Pancreas (tissue), 10 donors: ENCODE data around the gene NUMA1. TPM values are rescaled to one million over a fixed set of nuclear protein-coding genes. Genes with fewer than 3 reads are reported as not detected.

Experiments
- ATAC-seq, 4 donors: fragments of 200-7000 bp; cut with Tn5 transposase; one replicate each; pipeline versions ENCODE4 v1.8.0 to v1.9.1; 2020; ENCODE audit warnings: mild to moderate bottlenecking in 4 of 4, moderate library complexity in 4 of 4
- DNase-seq, 6 donors: peaks; one replicate each; pipeline ENCODE4 v3.0.0-alpha.2; 2020
- FAIRE-seq: peaks from 2 replicates; lab custom pipeline; 2012; peaks lifted over from hg19 to GRCh38; lab: Jason Lieb, UNC
- H3K27ac ChIP-seq, 4 donors: fragments of 200-600 bp; sonication (generic); 1 replicate in 3 of 4; 2 replicates in 1 of 4; pipeline versions ENCODE4 v1.5.0 to v1.8.0; 2020
- H3K27me3 ChIP-seq, 4 donors: fragments of 200-600 bp; one replicate each; pipeline ENCODE4 v1.8.0; 2021
- H3K36me3 ChIP-seq, 3 donors: fragments of 200-600 bp; sonication (generic) in 1 of 3; one replicate each; pipeline versions ENCODE4 v1.5.0 to v1.8.0; 2020 to 2021
- H3K4me1 ChIP-seq, 3 donors: fragments of 200-600 bp; one replicate each; pipeline ENCODE4 v1.8.0; 2021
- H3K4me3 ChIP-seq, 4 donors: fragments of 200-600 bp; sonication (generic) in 2 of 4; one replicate each; pipeline versions ENCODE4 v1.5.0 to v1.8.0; 2020 to 2021
- H3K9me3 ChIP-seq, 4 donors: fragments of 200-600 bp; one replicate each; pipeline ENCODE4 v1.8.0; 2021
- CTCF ChIP-seq, 4 donors: fragments of 200-600 bp; sonication (generic) in 3 of 4; IDR thresholded peaks; one replicate each; pipeline versions ENCODE4 v1.5.0 to v1.8.0; 2021; ENCODE audit warnings: antibody characterized with exemption in 4 of 4
- WGBS, 2 donors: extraction: QIAGEN DNeasy Blood & Tissue Kit; methylation state at CpG; one replicate each; pipeline ENCODE4 v1.1.7; 2013; 5-methylcytosine and 5-hydroxymethylcytosine counted together
- intact Hi-C, 3 donors: fragments of 100-400 bp; cut with DNase I; formaldehyde crosslinking; loops; one replicate each; pipeline versions ENCODE4 v1.11.1 to v1.14.2; 2022
- polyA plus RNA-seq, 2 donors: library from polyadenylated mRNA; stranded (reverse); fragments of 200-250 nt; gene quantifications; one replicate each; pipeline ENCODE4 v1.2.3, GENCODE V29; 2013
- total RNA-seq, 6 donors: library from RNA; stranded (reverse); fragmentation: NEBNext Ultra II Directional in 4 of 6; extraction: Animal tissue kit (Norgen Biotek cat#: 25700) in 4 of 6; gene quantifications; one replicate each; pipeline versions ENCODE4 v1.2.1 to v1.2.4, GENCODE V29; 2021 to 2023
- donor health status: healthy with polysubstance abuse.
- donor health status: DM: no; HTN: no; CAD: no; lungs with moderate emphysema.
- donor health status: DM: no; HTN: no; CAD: no.
- donor health status: control.
- donor health status: control.
- donor health status: Bipolar disorder and iron deficiency.
- donor health status: DM: yes; HTN: yes; CAD: no.
- donor health status: DM: no; HTN: no; CAD: no.
- donor health status: DM: no; HTN: no; CAD: no.
- donor health status: DM: yes; HTN: yes; CAD: no.

NUMA1 gene
- total and polyA plus RNA-seq, 8 donors = 68.8 to 216 (median 99.4) TPM

DNA sequence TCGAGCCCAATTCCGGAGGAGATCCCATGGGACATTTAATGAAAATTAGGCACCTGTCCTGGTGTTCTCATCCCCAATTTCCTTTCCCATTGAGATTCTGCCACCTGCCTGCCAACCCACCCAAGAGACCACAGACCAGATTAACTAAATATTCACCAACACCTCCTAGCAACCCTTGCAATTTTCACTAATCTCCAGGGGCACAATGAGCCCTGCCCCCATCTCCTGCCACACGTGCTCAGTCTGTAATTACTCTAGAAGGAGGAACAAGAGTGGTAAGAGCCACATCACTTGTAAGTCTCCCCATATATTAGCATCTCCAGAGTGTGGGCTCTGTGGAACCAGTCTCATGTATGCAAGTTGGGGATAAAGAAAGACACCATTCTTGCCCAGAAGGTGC lies 43.7 kb downstream of the NUMA1 start:
- H3K27ac ChIP-seq = peak overlapping the region in 1 of 4 donors; percentile 12
- DNase-seq (no peak), FAIRE-seq (no peak), ATAC-seq (no peak)
- H3K4me1 ChIP-seq = peaks cover 24 to 31% (median 29%) of the 10 kb centered on the region in 3 donors
- TF ChIP-seq CTCF (IDR thresholded peaks at IDR 0.05) = no peak
- intact Hi-C loops = loop anchor here in 1 of 3 donors (5.0 kb wide), 1 partner anchor 51 kb away; no protein-coding TSS in a partner anchor
- no peaks in the 10 kb centered on the region for H3K9me3 ChIP-seq
- H3K27me3 ChIP-seq = no peaks in the 10 kb centered on the region
- no peak overlapping the region for H3K4me3 ChIP-seq
- H3K36me3 ChIP-seq = peaks cover 4 to 25% (median 7%) of the 10 kb centered on the region in 3 donors
- WGBS, 2 donors = 50 to 65% methylated on average over 3 of the region's 3 CpGs

GRCh38 chr11:72030472-72031045 lies 49.8 kb downstream of the NUMA1 start:
- FAIRE-seq (no peak), ATAC-seq (peak in 1 of 4 donors; percentile 39), DNase-seq (no peak)
- intact Hi-C loops = no loop called here
- Histone ChIP-seq H3K27ac (no peak overlapping the region), H3K4me3 (no peak overlapping the region), H3K4me1 (peaks cover 5 to 19% (median 14%) of the 10 kb centered on the region in 3 donors), H3K27me3 (no peaks in the 10 kb centered on the region), H3K9me3 (no peaks in the 10 kb centered on the region), H3K36me3 (peaks cover 4 to 49% (median 17%) of the 10 kb centered on the region in 3 donors)
- WGBS, 2 donors = 22 to 25% methylated on average over 1 of the region's 1 CpG
- TF ChIP-seq CTCF (IDR thresholded peaks at IDR 0.05) = no peak

- Histone ChIP-seq H3K4me1 (peaks cover 0 to 13% (median 10%) of the 10 kb centered on the region in 3 donors), H3K4me3 (no peak overlapping the region), H3K27me3 (no peaks in the 10 kb centered on the region), H3K36me3 (peaks cover 3 to 56% (median 37%) of the 10 kb centered on the region in 3 donors), H3K27ac (no peak overlapping the region), H3K9me3 (no peaks in the 10 kb centered on the region)
- DNase-seq = no peak
- FAIRE-seq = no peak
- WGBS, 2 donors = 82% methylated on average over 1 of the region's 1 CpG
- intact Hi-C loops = loop anchor here (5.0 to 10.0 kb wide), 2 partner anchors 59 to 66 kb away; partner anchors contain the start of genes LRRC51 (in 1 of the 3) and NUMA1 (in 1 of the 3)
- ATAC-seq = no peak
- TF ChIP-seq CTCF (IDR thresholded peaks at IDR 0.05) = no peak
Measured at GRCh38 chr11:72026090-72026489, 54.3 kb downstream of the NUMA1 start.

- 43 to 49% methylated on average over 5 of the region's 5 CpGs for WGBS, 2 donors
- DNase-seq = no peak
- TF ChIP-seq CTCF (IDR thresholded peaks at IDR 0.05) = no peak
- Histone ChIP-seq H3K36me3 (peaks cover 3 to 72% (median 50%) of the 10 kb centered on the region in 3 donors), H3K27ac (no peak overlapping the region), H3K9me3 (no peaks in the 10 kb centered on the region), H3K27me3 (no peaks in the 10 kb centered on the region), H3K4me3 (no peak overlapping the region), H3K4me1 (peaks cover 0 to 8% (median 5%) of the 10 kb centered on the region in 3 donors)
- ATAC-seq = no peak
- FAIRE-seq = no peak
- intact Hi-C loops = loop anchor here in 1 of 3 donors (10.0 kb wide), 1 partner anchor 61 kb away; the partner anchor contains the start of genes LRRC51 and NUMA1
Measured at GRCh38 chr11:72024069-72024754, 56.1 kb downstream of the NUMA1 start.
